ENCODE measurements around the gene SMG9.
"Not testable (repeated sequence)": the region's sequence is repeated elsewhere in the genome, so short reads cannot be mapped to it uniquely, and the experiment has no call there.

SMG9 gene

GRCh38 chr19:43688059-43688701 lies 66.6 kb downstream of the SMG9 start:
- Mint-ChIP-seq H3K27me3 (no peaks in the 10 kb centered on the region), H3K4me1 (no peaks in the 10 kb centered on the region), H3K4me3 (no peak overlapping the region), H3K9me3 (peaks cover 5% of the 10 kb centered on the region), H3K27ac (ENCODE audit: low read depth) (no peak overlapping the region), H3K36me3 (ENCODE audit: insufficient read depth) (peaks cover 1% of the 10 kb centered on the region)
- ATAC-seq (replicated peaks; ENCODE audit: extremely low read depth, poor library complexity, severe bottlenecking) (no peak), DNase-seq (ENCODE audit: low spot score in 2 of 2) (no peak)

GRCh38 chr19:43687660-43687997 lies 67.1 kb downstream of the SMG9 start:
- Mint-ChIP-seq H3K36me3 (ENCODE audit: insufficient read depth) (peaks cover 1% of the 10 kb centered on the region), H3K27ac (ENCODE audit: low read depth) (no peak overlapping the region), H3K27me3 (no peaks in the 10 kb centered on the region), H3K9me3 (peaks cover 5% of the 10 kb centered on the region), H3K4me3 (no peak overlapping the region), H3K4me1 (no peaks in the 10 kb centered on the region)
- ATAC-seq (replicated peaks; ENCODE audit: extremely low read depth, poor library complexity, severe bottlenecking) = no peak
- no peak for DNase-seq (ENCODE audit: low spot score in 2 of 2)

GRCh38 chr19:43684326-43684725 lies 70.4 kb downstream of the SMG9 start:
- no peaks in the 10 kb centered on the region for H3K4me1 Mint-ChIP-seq
- ATAC-seq (replicated peaks; ENCODE audit: extremely low read depth, poor library complexity, severe bottlenecking) (no peak), DNase-seq (ENCODE audit: low spot score in 2 of 2) (no peak)
- H3K27ac Mint-ChIP-seq (ENCODE audit: low read depth) = no peak overlapping the region
- H3K9me3 Mint-ChIP-seq = no peaks in the 10 kb centered on the region
- H3K27me3 Mint-ChIP-seq = no peaks in the 10 kb centered on the region
- H3K4me3 Mint-ChIP-seq = no peak overlapping the region
- H3K36me3 Mint-ChIP-seq (ENCODE audit: insufficient read depth) = peaks cover 1% of the 10 kb centered on the region

- no peak for DNase-seq (ENCODE audit: low spot score in 2 of 2)
- ATAC-seq (replicated peaks; ENCODE audit: extremely low read depth, poor library complexity, severe bottlenecking) = no peak
- H3K36me3 Mint-ChIP-seq (ENCODE audit: insufficient read depth) = peaks cover 1% of the 10 kb centered on the region
- H3K4me1 Mint-ChIP-seq = no peaks in the 10 kb centered on the region
- no peak overlapping the region for H3K4me3 Mint-ChIP-seq
- no peaks in the 10 kb centered on the region for H3K9me3 Mint-ChIP-seq
- H3K27me3 Mint-ChIP-seq = no peaks in the 10 kb centered on the region
- no peak overlapping the region for H3K27ac Mint-ChIP-seq (ENCODE audit: low read depth)
These were observed 70.9 kb downstream of the SMG9 start for GRCh38 chr19:43683905-43684304.

GRCh38 chr19:43682824-43683661 lies 71.7 kb downstream of the SMG9 start:
- no peak overlapping the region for H3K4me3 Mint-ChIP-seq
- no peaks in the 10 kb centered on the region for H3K9me3 Mint-ChIP-seq
- DNase-seq (ENCODE audit: low spot score in 2 of 2) (no peak), ATAC-seq (replicated peaks; ENCODE audit: extremely low read depth, poor library complexity, severe bottlenecking) (no peak)
- H3K36me3 Mint-ChIP-seq (ENCODE audit: insufficient read depth) = peaks cover 1% of the 10 kb centered on the region
- no peaks in the 10 kb centered on the region for H3K4me1 Mint-ChIP-seq
- no peak overlapping the region for H3K27ac Mint-ChIP-seq (ENCODE audit: low read depth)
- H3K27me3 Mint-ChIP-seq = no peaks in the 10 kb centered on the region

GRCh38 chr19:43682269-43682668 lies 72.5 kb downstream of the SMG9 start:
- not testable (repeated sequence) for H3K27me3 Mint-ChIP-seq; H3K36me3 Mint-ChIP-seq (ENCODE audit: insufficient read depth); H3K4me3 Mint-ChIP-seq; H3K9me3 Mint-ChIP-seq; H3K4me1 Mint-ChIP-seq; DNase-seq (ENCODE audit: low spot score in 2 of 2); H3K27ac Mint-ChIP-seq (ENCODE audit: low read depth); ATAC-seq (replicated peaks; ENCODE audit: extremely low read depth, poor library complexity, severe bottlenecking)

GRCh38 chr19:43681821-43682220 lies 72.9 kb downstream of the SMG9 start:
- Mint-ChIP-seq H3K4me1 (no peaks in the 10 kb centered on the region), H3K27me3 (no peaks in the 10 kb centered on the region), H3K27ac (ENCODE audit: low read depth) (no peak overlapping the region), H3K36me3 (ENCODE audit: insufficient read depth) (peaks cover 1% of the 10 kb centered on the region), H3K4me3 (no peak overlapping the region), H3K9me3 (no peaks in the 10 kb centered on the region)
- DNase-seq (ENCODE audit: low spot score in 2 of 2) (no peak), ATAC-seq (replicated peaks; ENCODE audit: extremely low read depth, poor library complexity, severe bottlenecking) (no peak)

- H3K4me3 Mint-ChIP-seq = no peak overlapping the region
These were observed 76.1 kb downstream of the SMG9 start for GRCh38 chr19:43678512-43679261.

More at GRCh38 chr19:43678512-43679261, 76.1 kb downstream of the SMG9 start:
- Mint-ChIP-seq H3K4me1 (no peaks in the 10 kb centered on the region), H3K9me3 (no peaks in the 10 kb centered on the region), H3K27ac (ENCODE audit: low read depth) (no peak overlapping the region), H3K27me3 (no peaks in the 10 kb centered on the region), H3K36me3 (ENCODE audit: insufficient read depth) (no peaks in the 10 kb centered on the region)
- ATAC-seq (replicated peaks; ENCODE audit: extremely low read depth, poor library complexity, severe bottlenecking) (no peak), DNase-seq (ENCODE audit: low spot score in 2 of 2) (no peak)
